H1 (cell line): ENCODE data around the gene ASCC2. TPM values are rescaled to one million over a fixed set of nuclear protein-coding genes. Genes with fewer than 3 reads are reported as not detected.

ENCODE experiments used
- BRCA1 ChIP-seq: IDR thresholded peaks from 2 replicates; pipeline ENCODE4 v1.6.1; 2012; ENCODE audit warnings: low read depth, low read length, improper control_type of control experiment
- CHD7 ChIP-seq: fragments of 300-600 bp; sonication (generic); IDR thresholded peaks from 2 replicates; pipeline ENCODE4 v1.7.1; 2012; ENCODE audit warnings: low read length, moderate library complexity, mild to moderate bottlenecking, inconsistent platforms; ENCODE audit not compliant: insufficient replicate concordance
- CTBP2 ChIP-seq: IDR thresholded peaks from 2 replicates; pipeline ENCODE4 v1.7.0; 2011; ENCODE audit warnings: borderline replicate concordance, mild to moderate bottlenecking, moderate library complexity, mixed read lengths, low read length; ENCODE audit not compliant: insufficient read depth, insufficient read length
- JUND ChIP-seq: IDR thresholded peaks from 2 replicates; pipeline ENCODE4 v1.6.1; 2011; ENCODE audit warnings: mild to moderate bottlenecking, improper control_type of control experiment, low read length
- NANOG ChIP-seq: IDR thresholded peaks from 2 replicates; pipeline ENCODE4 v1.6.1; 2011; ENCODE audit warnings: low read length, low read depth, mild to moderate bottlenecking, inconsistent platforms; ENCODE audit not compliant: insufficient read depth, poor library complexity, severe bottlenecking
- RBBP5 ChIP-seq: IDR thresholded peaks from 2 replicates; pipeline ENCODE4 v1.7.1; 2012; ENCODE audit warnings: low read depth, mild to moderate bottlenecking, inconsistent platforms, low read length, moderate library complexity, borderline replicate concordance
- RFX5 ChIP-seq: IDR thresholded peaks from 2 replicates; pipeline ENCODE4 v1.6.1; 2011; ENCODE audit warnings: low read depth, low read length, improper control_type of control experiment, borderline replicate concordance
- RXRA ChIP-seq: IDR thresholded peaks from 2 replicates; pipeline ENCODE4 v1.6.1; 2011; ENCODE audit warnings: low read depth, mild to moderate bottlenecking, low read length, moderate library complexity; ENCODE audit not compliant: insufficient read depth
- SIX5 ChIP-seq: IDR thresholded peaks from 2 replicates; pipeline ENCODE4 v1.6.1; 2011; ENCODE audit warnings: mild to moderate bottlenecking, low read depth, low read length
- SUZ12 ChIP-seq: fragments of 200-600 bp; sonication (generic); IDR thresholded peaks from 2 replicates; pipeline ENCODE4 v1.6.1; 2012; ENCODE audit warnings: mild to moderate bottlenecking, inconsistent platforms, low read length, moderate library complexity, mixed read lengths
- TAF1 ChIP-seq: IDR thresholded peaks from 2 replicates; pipeline ENCODE4 v1.6.1; 2011; ENCODE audit warnings: mild to moderate bottlenecking, low read depth, low read length
- YY1 ChIP-seq: IDR thresholded peaks from 2 replicates; pipeline ENCODE4 v1.6.1; 2011; ENCODE audit warnings: low read depth, mild to moderate bottlenecking, low read length
- polyA plus RNA-seq, 7 experiments: library from polyadenylated mRNA; depleted of rRNA in 3 of 7; stranded (reverse) in 5 of 7; unstranded in 2 of 7; fragments of >200 nt in 5 of 7; fragments of 200-250 nt in 2 of 7; gene quantifications; 1 replicate in 5 of 7; 2 replicates in 1 of 7; 4 replicates in 1 of 7; pipeline versions ENCODE4 v1.2.1 to v1.2.3, GENCODE V29; 2011 to 2013; ENCODE audit warnings: missing spikeins in 2 of 7, mixed read lengths in 2 of 7
- total RNA-seq: library from RNA; stranded (reverse); fragmentation: NEBNext Ultra II Directional; extraction: Animal tissue kit (Norgen Biotek cat#: 25700); gene quantifications from 2 replicates; pipeline ENCODE4 v1.2.1, GENCODE V29; 2021

ASCC2 gene
- total and polyA plus RNA-seq, 2 of the 8 experiments (the other 6 are each of a cell fraction or from before 2014, with no cell fraction given) = 35.0 to 35.8 TPM

- no peak for TF ChIP-seq CHD7
- no peak for TF ChIP-seq NANOG
- TF ChIP-seq RXRA = no peak
- no peak for TF ChIP-seq SUZ12
- TF ChIP-seq CTBP2 = no peak
- TF ChIP-seq RBBP5 = no peak
- no peak for TF ChIP-seq TAF1
- no peak for TF ChIP-seq YY1
- TF ChIP-seq RFX5 = no peak
- no peak for TF ChIP-seq BRCA1
- no peak for TF ChIP-seq SIX5
- TF ChIP-seq JUND = no peak
Measured at GRCh38 chr22:29848111-29848510, 10.0 kb upstream of the ASCC2 start (continued).
